C4-2B (cell line): Measurements from ENCODE around the gene ZBTB21.

ENCODE experiments used
- ZFX ChIP-seq: fragments of 450-650 bp; IDR thresholded peaks from 2 replicates; pipeline ENCODE4 v1.6.1; 2017
- TF ChIP-seq, protein P1 (sequence below): fragments of 450-650 bp; conservative IDR thresholded peaks from 2 replicates; pipeline ENCODE4 v1.5.1; 2017; ENCODE audit warnings: mild to moderate bottlenecking

DNA sequence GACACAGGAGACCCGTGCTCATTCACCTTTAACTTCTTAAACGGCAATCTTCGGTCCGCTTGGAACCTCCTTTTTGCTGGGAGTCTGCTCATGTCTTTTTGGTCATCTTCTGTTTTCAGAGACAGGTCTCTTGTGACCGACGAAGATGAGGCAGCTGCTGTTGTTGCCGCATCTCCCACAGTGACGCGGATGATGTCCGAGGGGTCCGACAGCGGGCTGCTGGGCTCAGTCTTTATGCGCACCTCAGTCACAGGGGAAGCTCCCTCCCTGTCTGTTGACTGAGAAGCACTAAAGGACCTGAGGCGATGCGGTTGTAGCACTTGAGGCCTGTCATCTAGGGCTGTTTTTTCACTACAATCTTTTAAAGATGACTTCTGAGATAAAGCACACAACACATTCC, 17.6 kb downstream of the ZBTB21 start:
- TF ChIP-seq, protein P1, sequence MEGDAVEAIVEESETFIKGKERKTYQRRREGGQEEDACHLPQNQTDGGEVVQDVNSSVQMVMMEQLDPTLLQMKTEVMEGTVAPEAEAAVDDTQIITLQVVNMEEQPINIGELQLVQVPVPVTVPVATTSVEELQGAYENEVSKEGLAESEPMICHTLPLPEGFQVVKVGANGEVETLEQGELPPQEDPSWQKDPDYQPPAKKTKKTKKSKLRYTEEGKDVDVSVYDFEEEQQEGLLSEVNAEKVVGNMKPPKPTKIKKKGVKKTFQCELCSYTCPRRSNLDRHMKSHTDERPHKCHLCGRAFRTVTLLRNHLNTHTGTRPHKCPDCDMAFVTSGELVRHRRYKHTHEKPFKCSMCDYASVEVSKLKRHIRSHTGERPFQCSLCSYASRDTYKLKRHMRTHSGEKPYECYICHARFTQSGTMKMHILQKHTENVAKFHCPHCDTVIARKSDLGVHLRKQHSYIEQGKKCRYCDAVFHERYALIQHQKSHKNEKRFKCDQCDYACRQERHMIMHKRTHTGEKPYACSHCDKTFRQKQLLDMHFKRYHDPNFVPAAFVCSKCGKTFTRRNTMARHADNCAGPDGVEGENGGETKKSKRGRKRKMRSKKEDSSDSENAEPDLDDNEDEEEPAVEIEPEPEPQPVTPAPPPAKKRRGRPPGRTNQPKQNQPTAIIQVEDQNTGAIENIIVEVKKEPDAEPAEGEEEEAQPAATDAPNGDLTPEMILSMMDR: no peak
- TF ChIP-seq ZFX: no peak
